Measurements from ENCODE around the gene SLC38A3.
"Not testable (repeated sequence)": the region's sequence is repeated elsewhere in the genome, so short reads cannot be mapped to it uniquely, and the experiment has no call there.

GRCh38 chr3:50211368-50211717 is 6.3 kb downstream of the SLC38A3 start:
- TF ChIP-seq YY1 (IDR thresholded peaks at IDR 0.05; ENCODE audit: insufficient read depth, insufficient read length); SUZ12 (IDR thresholded peaks at IDR 0.05; ENCODE audit: extremely low read depth, insufficient read depth, insufficient read length): not testable (repeated sequence)

Data from NT2/D1 (cell line).